ACC112 (cell line): ENCODE measurements around the gene PI4KA.

Experiments
- H2AFZ ChIP-seq: fragments of 200-600 bp; sonication (generic); one replicate; pipeline ENCODE4 v1.6.0; 2017; ENCODE audit warnings: antibody characterized with exemption, low read length; ENCODE audit not compliant: unreplicated experiment
- H3K27ac ChIP-seq: fragments of 200-600 bp; sonication (generic); 2 replicates; pipeline ENCODE4 v1.5.1; 2014; ENCODE audit warnings: low read depth, mild to moderate bottlenecking, antibody characterized with exemption, low read length, moderate library complexity
- H3K27me3 ChIP-seq: fragments of 200-600 bp; sonication (generic); 2 replicates; pipeline ENCODE4 v1.6.1; 2014; ENCODE audit warnings: mild to moderate bottlenecking, antibody characterized with exemption, low read length, moderate library complexity, mixed read lengths; ENCODE audit not compliant: insufficient read depth
- H3K36me3 ChIP-seq: fragments of 200-600 bp; sonication (generic); 2 replicates; pipeline ENCODE4 v1.6.1; 2016; ENCODE audit warnings: mild to moderate bottlenecking, antibody characterized with exemption, low read length, moderate library complexity, mixed read lengths; ENCODE audit not compliant: insufficient read depth
- H3K4me1 ChIP-seq: fragments of 200-600 bp; sonication (generic); one replicate; pipeline ENCODE4 v1.6.1; 2016; ENCODE audit warnings: low read length, mixed read lengths; ENCODE audit not compliant: insufficient read depth, unreplicated experiment, control insufficient read depth
- H3K4me3 ChIP-seq: fragments of 200-600 bp; sonication (generic); 2 replicates; pipeline ENCODE4 v1.5.1; 2014; ENCODE audit warnings: mild to moderate bottlenecking, low read depth, low read length
- H3K79me2 ChIP-seq: fragments of 200-600 bp; sonication (generic); one replicate; pipeline ENCODE4 v1.6.0; 2016; ENCODE audit warnings: low read length; ENCODE audit not compliant: control insufficient read depth, unreplicated experiment, insufficient read depth

PI4KA gene

DNA sequence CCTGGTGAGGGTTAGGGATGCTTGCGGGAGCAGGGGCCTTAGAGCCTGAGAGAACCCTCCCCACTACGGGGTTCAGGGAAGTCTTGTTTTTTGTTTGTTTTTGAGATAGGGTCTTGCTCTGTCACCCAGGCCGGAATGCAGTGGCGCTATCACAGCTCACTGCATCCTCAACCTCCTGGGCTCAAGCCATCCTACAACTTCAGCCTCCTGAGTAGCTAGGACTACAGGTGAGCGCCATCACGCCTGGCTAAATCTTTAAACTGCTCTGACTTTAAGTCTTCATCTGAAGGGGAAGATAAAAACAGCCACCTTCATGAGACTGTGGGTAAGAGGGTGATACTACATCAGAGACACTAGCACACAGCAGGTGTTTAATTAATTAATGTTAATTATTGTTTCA, 56.2 kb downstream of the PI4KA start:
- H3K4me3 ChIP-seq = no peak overlapping the region
- H3K27ac ChIP-seq = no peak overlapping the region
- H2AFZ ChIP-seq = no peak overlapping the region
- no peaks in the 10 kb centered on the region for H3K79me2 ChIP-seq
- no peaks in the 10 kb centered on the region for H3K27me3 ChIP-seq
- H3K4me1 ChIP-seq = peaks cover 17% of the 10 kb centered on the region
- H3K36me3 ChIP-seq = no peaks in the 10 kb centered on the region

DNA sequence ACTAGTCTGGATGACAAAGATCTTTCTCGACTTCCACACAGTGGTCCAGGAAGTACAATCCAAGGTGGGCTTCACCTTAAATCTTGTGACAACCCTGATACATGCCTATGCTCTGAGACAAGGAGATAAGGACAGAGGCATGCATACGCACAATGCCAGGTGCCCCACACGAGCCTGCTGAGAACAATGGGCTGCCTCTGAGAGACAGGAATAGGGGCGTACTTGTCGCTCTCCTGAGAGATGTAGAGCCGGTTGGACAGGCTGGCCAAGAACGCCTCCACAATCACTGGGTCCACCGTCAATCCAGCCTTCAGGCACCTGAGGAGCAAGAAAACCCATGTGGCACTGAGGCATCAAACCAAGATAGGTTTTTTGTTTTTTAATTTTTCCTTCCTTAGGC, 59.2 kb downstream of the PI4KA start:
- Histone ChIP-seq H3K79me2 (no peaks in the 10 kb centered on the region), H2AFZ (no peak overlapping the region), H3K4me1 (no peaks in the 10 kb centered on the region), H3K36me3 (no peaks in the 10 kb centered on the region), H3K27me3 (no peaks in the 10 kb centered on the region), H3K4me3 (no peak overlapping the region), H3K27ac (no peak overlapping the region)

DNA sequence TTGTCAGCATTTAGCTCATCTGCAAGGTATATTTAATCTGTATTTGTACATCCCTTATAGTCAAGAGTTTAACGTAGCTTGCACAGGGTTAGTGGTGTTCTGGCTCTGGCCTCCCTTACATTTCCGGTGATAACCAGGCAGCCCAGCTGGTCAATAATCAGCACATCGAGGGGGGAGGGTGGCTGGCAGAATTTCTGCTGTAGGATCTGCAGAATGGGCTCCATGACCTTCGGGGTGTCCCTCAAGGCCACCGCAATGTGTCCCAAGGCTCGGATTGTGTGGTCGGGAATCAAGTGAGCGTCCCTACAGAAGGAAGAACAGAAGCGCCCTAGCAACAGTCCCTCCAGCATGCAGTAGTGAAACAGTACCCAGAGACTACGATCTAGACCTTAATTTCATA, 59.6 kb downstream of the PI4KA start:
- no peaks in the 10 kb centered on the region for H3K4me1 ChIP-seq
- no peak overlapping the region for H3K27ac ChIP-seq
- H3K36me3 ChIP-seq = no peaks in the 10 kb centered on the region
- H2AFZ ChIP-seq = no peak overlapping the region
- no peaks in the 10 kb centered on the region for H3K79me2 ChIP-seq
- no peak overlapping the region for H3K4me3 ChIP-seq
- H3K27me3 ChIP-seq = no peaks in the 10 kb centered on the region

DNA sequence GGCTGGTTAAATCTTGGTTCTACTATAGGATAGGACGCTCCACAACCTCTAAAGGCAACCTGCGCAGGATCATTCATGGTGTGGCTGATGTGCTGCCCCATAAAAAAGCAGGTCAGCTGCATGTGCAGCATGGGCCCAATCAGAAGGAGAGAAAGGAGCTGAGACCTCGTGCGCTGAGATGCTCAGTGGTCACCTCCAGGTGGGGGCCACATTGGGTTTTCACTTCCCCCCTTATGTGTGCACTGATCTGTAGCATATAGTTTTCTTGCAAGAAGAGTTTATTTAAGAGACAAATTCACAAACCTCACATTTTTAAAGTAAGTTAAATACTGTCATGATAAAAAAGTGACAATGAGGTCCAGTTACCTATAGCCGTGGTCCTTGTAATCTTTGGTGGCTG, 60.4 kb downstream of the PI4KA start:
- H3K27ac ChIP-seq = no peak overlapping the region
- H3K27me3 ChIP-seq = no peaks in the 10 kb centered on the region
- no peaks in the 10 kb centered on the region for H3K79me2 ChIP-seq
- H3K36me3 ChIP-seq = no peaks in the 10 kb centered on the region
- no peak overlapping the region for H3K4me3 ChIP-seq
- H2AFZ ChIP-seq = no peak overlapping the region
- no peaks in the 10 kb centered on the region for H3K4me1 ChIP-seq

DNA sequence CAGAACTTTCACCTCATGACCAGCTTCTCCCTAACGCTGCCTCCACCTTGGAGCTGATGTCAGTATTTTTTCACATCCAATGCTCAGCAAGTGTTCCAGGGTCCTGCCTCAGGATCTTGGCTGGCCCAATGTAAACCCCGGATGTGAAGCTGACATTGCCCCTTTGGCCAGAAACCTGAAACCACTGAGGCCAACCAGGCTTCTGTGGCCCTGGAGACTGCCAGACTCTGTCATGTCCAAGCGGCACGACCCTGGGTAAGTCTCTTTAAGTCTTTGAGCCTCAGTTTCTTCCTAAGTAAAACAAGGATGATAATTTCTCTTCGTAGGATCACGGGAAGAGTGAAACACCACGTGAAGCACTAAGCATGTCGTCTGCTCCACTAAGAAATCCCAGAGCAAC, 61.9 kb downstream of the PI4KA start:
- Histone ChIP-seq H3K4me1 (no peaks in the 10 kb centered on the region), H3K4me3 (no peak overlapping the region), H3K79me2 (no peaks in the 10 kb centered on the region), H2AFZ (no peak overlapping the region), H3K27ac (no peak overlapping the region), H3K36me3 (no peaks in the 10 kb centered on the region), H3K27me3 (no peaks in the 10 kb centered on the region)

DNA sequence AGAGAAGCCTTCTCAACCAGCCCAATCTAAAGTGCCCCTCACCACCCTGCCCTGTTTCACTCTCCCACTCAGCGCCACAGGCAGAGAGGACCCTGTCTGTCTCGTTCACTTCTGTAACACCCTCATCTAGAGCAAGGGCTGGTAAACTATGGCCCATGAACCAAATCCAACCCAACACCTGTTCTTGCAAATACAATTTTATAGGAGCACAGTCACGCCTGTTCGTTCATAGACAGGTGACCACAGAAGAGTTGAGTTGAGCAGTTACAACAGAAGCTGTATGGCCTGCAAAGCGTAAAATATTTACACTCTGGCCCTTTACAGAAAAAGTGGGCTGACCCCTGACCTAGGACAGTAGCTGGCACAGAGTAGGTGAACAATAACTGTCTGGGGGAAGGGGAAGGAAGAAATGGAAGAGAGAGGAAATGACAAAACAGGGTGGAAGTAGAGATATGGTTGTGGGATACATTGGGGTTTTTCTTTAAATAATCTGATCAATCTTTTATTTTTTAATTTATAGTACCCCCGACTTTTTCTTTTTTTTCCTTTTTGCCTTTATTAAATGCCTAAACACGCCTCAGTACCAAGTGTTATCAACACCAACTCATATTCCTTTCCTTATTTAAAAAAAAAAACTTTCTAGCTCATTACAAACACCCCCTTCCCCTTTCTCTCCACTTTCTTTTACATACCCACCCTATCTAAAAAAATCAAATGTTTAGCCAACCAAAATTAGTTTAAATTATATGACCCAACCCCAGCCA, 63.8 kb downstream of the PI4KA start:
- Histone ChIP-seq H3K36me3 (no peaks in the 10 kb centered on the region), H3K79me2 (no peaks in the 10 kb centered on the region), H3K4me3 (no peak overlapping the region), H2AFZ (no peak overlapping the region), H3K4me1 (no peaks in the 10 kb centered on the region), H3K27ac (no peak overlapping the region), H3K27me3 (no peaks in the 10 kb centered on the region)

DNA sequence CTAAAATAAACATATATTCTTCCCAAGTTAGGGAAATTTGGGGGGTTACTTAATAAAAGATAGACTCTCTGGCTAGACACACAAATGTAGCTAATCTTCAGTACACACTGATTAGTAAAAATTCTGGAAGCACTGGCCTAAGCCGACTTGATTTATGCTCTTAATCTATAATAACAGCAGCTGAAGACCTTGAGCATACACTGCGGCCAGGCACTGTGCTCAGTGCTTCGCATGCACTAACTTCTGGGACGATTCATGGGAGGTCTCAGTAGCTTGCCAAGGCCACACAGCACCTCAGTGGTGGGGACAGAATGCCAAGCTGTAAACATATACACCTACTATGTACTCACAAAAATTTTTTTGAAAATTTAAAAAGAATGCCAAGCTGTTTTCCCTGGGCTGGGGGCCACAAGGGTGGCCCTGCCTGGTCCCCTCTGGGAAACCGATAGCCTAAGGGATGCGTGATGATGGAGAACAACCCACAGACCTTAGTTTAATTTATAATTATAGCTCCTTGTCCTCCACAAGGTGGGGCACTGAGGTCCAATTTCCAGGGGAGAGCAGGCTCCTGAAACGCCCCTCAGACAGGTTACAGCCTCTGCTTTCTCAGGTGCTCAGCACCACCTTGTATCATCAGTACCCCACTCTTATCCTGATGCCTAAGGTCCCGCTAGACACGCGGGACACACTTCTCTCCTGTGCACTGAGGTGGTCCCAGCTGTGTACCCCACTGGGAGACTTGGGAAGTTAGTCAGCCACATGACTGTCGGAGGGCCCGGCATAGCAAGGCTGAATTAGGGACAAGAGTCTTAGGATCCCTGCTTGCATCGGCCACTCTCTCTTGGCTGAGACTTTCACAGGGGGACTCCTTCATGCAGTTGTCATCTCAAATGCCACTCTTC, 64.6 kb downstream of the PI4KA start:
- no peaks in the 10 kb centered on the region for H3K36me3 ChIP-seq

DNA sequence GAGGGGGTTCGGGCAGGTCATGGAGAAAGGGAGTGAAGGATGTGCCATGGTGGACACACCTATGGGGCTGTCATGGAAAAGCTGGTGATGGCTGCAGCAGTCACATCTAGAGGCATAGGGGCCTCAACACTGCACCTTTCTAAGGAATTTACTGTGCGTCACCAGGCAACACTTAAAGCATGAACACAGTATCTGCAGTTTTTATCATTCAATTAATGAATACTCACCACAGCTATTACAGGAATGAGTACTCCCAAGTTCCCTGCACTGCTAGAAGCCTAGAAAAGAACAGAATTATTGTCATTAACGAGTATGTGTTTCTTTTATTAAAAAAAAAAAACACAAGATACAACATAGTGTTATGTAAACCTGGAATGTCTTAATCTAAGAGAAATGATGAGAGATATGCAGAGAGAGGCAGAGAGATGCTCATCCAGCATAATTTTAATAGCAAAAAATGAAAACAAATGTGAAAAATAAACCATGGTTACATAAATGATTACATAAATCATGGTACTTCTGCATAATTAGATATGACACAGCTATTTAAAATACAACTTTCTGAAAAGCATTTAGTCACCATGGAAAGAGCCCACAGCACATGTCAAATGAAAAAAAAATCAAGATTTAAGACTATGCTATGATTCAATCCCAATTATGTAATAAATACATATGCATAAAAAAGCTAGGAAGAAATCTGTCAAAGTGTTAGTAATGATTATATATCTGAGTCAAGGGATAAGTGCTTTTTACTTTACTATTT, 65.5 kb downstream of the PI4KA start:
- no peaks in the 10 kb centered on the region for H3K27me3 ChIP-seq
- no peak overlapping the region for H3K27ac ChIP-seq
- no peaks in the 10 kb centered on the region for H3K4me1 ChIP-seq
- H3K4me3 ChIP-seq = no peak overlapping the region
- no peaks in the 10 kb centered on the region for H3K36me3 ChIP-seq
- no peak overlapping the region for H2AFZ ChIP-seq
- H3K79me2 ChIP-seq = no peaks in the 10 kb centered on the region

More for the DNA sequence above, 64.6 kb downstream of the PI4KA start:
- H2AFZ ChIP-seq = no peak overlapping the region
- no peaks in the 10 kb centered on the region for H3K27me3 ChIP-seq
- no peaks in the 10 kb centered on the region for H3K79me2 ChIP-seq
- H3K4me3 ChIP-seq = no peak overlapping the region
- no peaks in the 10 kb centered on the region for H3K4me1 ChIP-seq
- H3K27ac ChIP-seq = no peak overlapping the region

DNA sequence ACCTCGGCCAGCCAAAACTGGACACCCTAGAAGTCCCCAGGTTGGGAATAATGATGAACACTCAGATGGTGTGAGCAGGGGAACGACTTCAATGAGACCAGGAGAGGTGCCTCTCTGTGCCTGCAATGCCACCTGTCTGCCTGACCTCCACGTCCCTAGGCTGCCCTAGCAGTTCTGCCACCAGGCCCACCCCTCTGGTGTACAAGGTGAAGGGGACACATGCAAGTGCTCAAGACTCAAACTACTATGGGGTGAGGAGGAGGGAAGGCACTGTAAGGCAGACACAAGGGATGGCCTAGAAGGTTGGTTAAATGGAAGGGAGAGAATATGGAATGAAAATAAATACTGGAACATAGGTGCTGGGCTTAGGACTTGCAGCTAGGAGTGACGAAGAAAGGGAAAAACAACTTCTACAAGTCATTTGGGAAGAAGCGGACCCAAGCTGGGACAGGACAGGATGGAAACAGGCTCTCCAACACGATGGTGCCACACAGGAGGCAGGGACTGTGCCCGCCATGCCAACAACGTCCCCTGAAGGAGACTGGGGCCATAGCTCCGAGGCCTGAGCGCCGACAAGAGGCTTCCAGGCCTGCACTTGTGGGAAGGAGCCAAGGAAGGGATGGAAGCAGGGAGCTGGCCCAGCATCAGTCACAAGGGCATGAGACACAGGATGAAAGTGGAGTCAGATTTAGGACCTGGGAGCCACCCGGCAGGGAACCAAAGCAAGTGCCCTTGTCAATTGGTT, 66.2 kb downstream of the PI4KA start:
- no peaks in the 10 kb centered on the region for H3K4me1 ChIP-seq

More for the DNA sequence above, 66.2 kb downstream of the PI4KA start:
- H3K79me2 ChIP-seq = no peaks in the 10 kb centered on the region
- no peaks in the 10 kb centered on the region for H3K27me3 ChIP-seq
- no peak overlapping the region for H3K27ac ChIP-seq
- H3K36me3 ChIP-seq = no peaks in the 10 kb centered on the region
- H2AFZ ChIP-seq = no peak overlapping the region
- H3K4me3 ChIP-seq = no peak overlapping the region
